ENCODE results near the gene PPP1R12C. TPM values are rescaled to one million over a fixed set of nuclear protein-coding genes. Genes with fewer than 3 reads are reported as not detected.
A peak's percentile ranks its signal among the peaks of the same experiment; 100 is the strongest.

PPP1R12C gene
- total RNA-seq, 2 donors from 2014 or later = 82.6 to 112 TPM

GRCh38 chr19:55160128-55160985 is 42.9 kb upstream of the PPP1R12C start:
- H3K9me3 ChIP-seq = no peaks in the 10 kb centered on the region
- intact Hi-C loops (cut with DNase I) = no loop called here
- no peak overlapping the region for H3K27ac ChIP-seq
- H3K36me3 ChIP-seq = no peaks in the 10 kb centered on the region
- H3K4me3 ChIP-seq = no peak overlapping the region
- TF ChIP-seq CTCF (IDR thresholded peaks at IDR 0.05) = peak; percentile 85
- peak; percentile 92 for DNase-seq
- H3K9ac ChIP-seq (ENCODE audit: low read depth in 2 of 2, low read length in 2 of 2) = no peak overlapping the region
- H3K4me1 ChIP-seq = no peaks in the 10 kb centered on the region
- peaks cover 21% of the 10 kb centered on the region for H3K27me3 ChIP-seq

- Histone ChIP-seq H3K4me1 (no peaks in the 10 kb centered on the region), H3K36me3 (no peaks in the 10 kb centered on the region), H3K27me3 (peaks cover 21% of the 10 kb centered on the region), H3K27ac (no peak overlapping the region), H3K9ac (ENCODE audit: low read depth in 2 of 2, low read length in 2 of 2) (no peak overlapping the region), H3K4me3 (no peak overlapping the region), H3K9me3 (no peaks in the 10 kb centered on the region)
- DNase-seq = no peak
- no peak for TF ChIP-seq CTCF (IDR thresholded peaks at IDR 0.05)
- intact Hi-C loops (cut with DNase I) = no loop called here
Observed at GRCh38 chr19:55158848-55159749, 41.7 kb upstream of the PPP1R12C start.

DNA sequence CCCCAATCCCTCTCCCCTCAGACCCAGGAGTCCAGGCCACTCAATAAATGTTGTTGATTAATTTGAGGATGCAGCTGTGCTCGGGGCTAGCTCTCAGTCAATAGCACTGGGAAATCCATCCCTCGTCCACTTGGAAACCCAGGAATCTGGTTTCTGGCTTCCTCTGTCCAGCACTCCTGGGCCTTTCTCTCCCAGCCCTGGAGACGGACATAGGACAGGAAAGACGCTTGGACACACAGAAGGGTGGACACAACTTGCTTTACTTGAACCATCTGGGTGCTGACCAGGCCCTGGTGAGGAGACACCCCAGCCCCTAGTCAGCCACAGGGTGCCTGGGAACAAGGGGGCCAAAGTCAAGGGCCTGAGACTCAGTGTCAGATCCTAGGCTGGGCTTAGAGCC is 41.0 kb upstream of the PPP1R12C start:
- H3K27ac ChIP-seq = no peak overlapping the region
- DNase-seq = no peak
- H3K9ac ChIP-seq (ENCODE audit: low read depth in 2 of 2, low read length in 2 of 2) = no peak overlapping the region
- intact Hi-C loops (cut with DNase I) = no loop called here
- peaks cover 21% of the 10 kb centered on the region for H3K27me3 ChIP-seq
- no peaks in the 10 kb centered on the region for H3K36me3 ChIP-seq
- no peak overlapping the region for H3K4me3 ChIP-seq
- H3K4me1 ChIP-seq = no peaks in the 10 kb centered on the region
- H3K9me3 ChIP-seq = no peaks in the 10 kb centered on the region
- TF ChIP-seq CTCF (IDR thresholded peaks at IDR 0.05) = no peak

- no peaks in the 10 kb centered on the region for H3K9me3 ChIP-seq
- H3K27me3 ChIP-seq = peaks cover 21% of the 10 kb centered on the region
- H3K9ac ChIP-seq (ENCODE audit: low read depth in 2 of 2, low read length in 2 of 2) = peak within 1 kb of the TSS in 1 of 2 donors; percentile 5
- TF ChIP-seq CTCF (IDR thresholded peaks at IDR 0.05) = no peak
- H3K4me1 ChIP-seq = no peaks in the 10 kb centered on the region
- intact Hi-C loops (cut with DNase I) = no loop called here
- H3K36me3 ChIP-seq = no peaks in the 10 kb centered on the region
- DNase-seq = no peak
- H3K27ac ChIP-seq = no peak within 1 kb of the TSS
- H3K4me3 ChIP-seq = no peak within 1 kb of the TSS
Observed at GRCh38 chr19:55157064-55157908, 39.8 kb upstream of the PPP1R12C start, which contains the start of gene TNNI3. Gene TNNI3 (minus strand): TSS chr19:55157732. CDS start chr19:55157589, 143 bp downstream.
